Peyer's patch (tissue), 4 donors: ENCODE data around the gene HSPG2. TPM values are rescaled to one million over a fixed set of nuclear protein-coding genes. Genes with fewer than 3 reads are reported as not detected.

ENCODE experiments used
- DNase-seq, 3 donors: peaks; one replicate each; pipeline ENCODE4 v3.0.0-alpha.2; 2017 to 2019
- H3K27ac ChIP-seq, 4 donors: fragments of 200-600 bp; sonication (generic); one replicate each; pipeline ENCODE4 v1.5.1; 2016 to 2019
- H3K27me3 ChIP-seq, 2 donors: fragments of 200-600 bp; sonication (generic); one replicate each; pipeline ENCODE4 v1.5.1; 2019
- H3K36me3 ChIP-seq, 3 donors: fragments of 200-600 bp; sonication (generic); one replicate each; pipeline ENCODE4 v1.5.1; 2016 to 2019
- H3K4me1 ChIP-seq, 4 donors: fragments of 200-600 bp; sonication (generic); one replicate each; pipeline ENCODE4 v1.5.1; 2016 to 2019
- H3K4me3 ChIP-seq, 4 donors: fragments of 200-600 bp; sonication (generic); 1 replicate in 3 of 4; 2 replicates in 1 of 4; pipeline ENCODE4 v1.5.1; 2016 to 2019; ENCODE audit warnings: mild to moderate bottlenecking in 1 of 4
- H3K9me3 ChIP-seq, 4 donors: fragments of 200-600 bp; sonication (generic); one replicate each; pipeline ENCODE4 v1.5.1; 2016 to 2019; ENCODE audit warnings: mild to moderate bottlenecking in 1 of 4
- POLR2A ChIP-seq, 2 donors: fragments of 450-650 bp; IDR thresholded peaks; one replicate each; pipeline ENCODE4 v1.5.1; 2017; ENCODE audit warnings: antibody characterized with exemption in 2 of 2, mild to moderate bottlenecking in 2 of 2, moderate library complexity in 2 of 2
- total RNA-seq, 4 donors: library from RNA; depleted of rRNA; stranded (reverse); fragments of >200 nt; gene quantifications; one replicate each; pipeline ENCODE4 v1.1.0, GENCODE V29; 2016
- TF ChIP-seq, protein P1 (sequence below), 6 experiments: fragments of 450-650 bp in 4 of 6; fragments of 200-600 bp in 2 of 6; sonication (generic) in 1 of 6; IDR thresholded peaks; one replicate each; pipeline ENCODE4 v1.5.1; 2017 to 2019; ENCODE audit warnings: antibody characterized with exemption in 6 of 6, mild to moderate bottlenecking in 3 of 6, moderate library complexity in 1 of 6

HSPG2 gene
- total RNA-seq, 4 donors from 2014 or later = 68.7 to 199 (median 122) TPM

DNA sequence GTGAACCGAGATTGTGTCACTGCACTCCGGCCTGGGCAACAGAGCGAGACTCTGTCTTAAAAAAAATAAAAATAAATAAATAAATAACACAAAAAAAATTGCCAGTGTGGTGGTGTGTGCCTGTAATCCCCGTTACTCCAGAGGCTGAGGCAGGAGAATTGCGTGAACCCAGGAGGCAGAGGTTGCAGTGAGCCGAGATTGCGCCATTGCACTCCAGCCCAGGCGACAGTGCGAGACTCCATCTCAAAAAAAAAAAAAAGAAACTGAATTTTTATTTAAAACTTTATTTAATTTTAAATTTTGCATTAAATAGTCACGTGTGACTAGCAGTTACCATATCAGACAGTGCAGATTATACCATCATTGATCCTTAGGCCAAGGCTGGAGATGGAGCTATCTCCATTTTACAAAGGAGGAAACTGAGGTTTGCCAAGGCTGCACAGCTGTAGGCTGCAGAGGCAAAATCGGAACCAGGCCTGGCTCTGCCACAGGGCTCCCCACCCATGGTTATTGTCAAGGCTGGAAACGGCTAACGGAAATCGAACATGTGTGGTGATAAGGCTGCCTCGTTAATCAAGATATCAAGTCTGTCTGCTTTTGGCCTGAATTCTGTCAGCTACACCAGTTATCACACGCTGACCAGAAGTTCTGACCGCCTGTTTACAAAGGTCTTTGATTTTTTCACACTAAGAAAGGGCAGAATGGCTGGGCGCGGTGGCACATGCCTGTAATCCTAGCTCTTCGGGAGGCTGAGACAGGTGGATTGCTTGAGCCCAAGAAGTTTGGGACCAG, 20.5 kb downstream of the HSPG2 start:
- Histone ChIP-seq H3K27ac (peak overlapping the region in 1 of 4 donors; percentile 88), H3K4me1 (peaks cover 0 to 70% (median 3%) of the 10 kb centered on the region in 4 donors), H3K36me3 (no peaks in the 10 kb centered on the region), H3K27me3 (no peaks in the 10 kb centered on the region), H3K4me3 (no peak overlapping the region), H3K9me3 (no peaks in the 10 kb centered on the region)
- no peak for DNase-seq
- TF ChIP-seq, protein P1, sequence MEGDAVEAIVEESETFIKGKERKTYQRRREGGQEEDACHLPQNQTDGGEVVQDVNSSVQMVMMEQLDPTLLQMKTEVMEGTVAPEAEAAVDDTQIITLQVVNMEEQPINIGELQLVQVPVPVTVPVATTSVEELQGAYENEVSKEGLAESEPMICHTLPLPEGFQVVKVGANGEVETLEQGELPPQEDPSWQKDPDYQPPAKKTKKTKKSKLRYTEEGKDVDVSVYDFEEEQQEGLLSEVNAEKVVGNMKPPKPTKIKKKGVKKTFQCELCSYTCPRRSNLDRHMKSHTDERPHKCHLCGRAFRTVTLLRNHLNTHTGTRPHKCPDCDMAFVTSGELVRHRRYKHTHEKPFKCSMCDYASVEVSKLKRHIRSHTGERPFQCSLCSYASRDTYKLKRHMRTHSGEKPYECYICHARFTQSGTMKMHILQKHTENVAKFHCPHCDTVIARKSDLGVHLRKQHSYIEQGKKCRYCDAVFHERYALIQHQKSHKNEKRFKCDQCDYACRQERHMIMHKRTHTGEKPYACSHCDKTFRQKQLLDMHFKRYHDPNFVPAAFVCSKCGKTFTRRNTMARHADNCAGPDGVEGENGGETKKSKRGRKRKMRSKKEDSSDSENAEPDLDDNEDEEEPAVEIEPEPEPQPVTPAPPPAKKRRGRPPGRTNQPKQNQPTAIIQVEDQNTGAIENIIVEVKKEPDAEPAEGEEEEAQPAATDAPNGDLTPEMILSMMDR (IDR thresholded peaks at IDR 0.05) = no peak
- TF ChIP-seq POLR2A (IDR thresholded peaks at IDR 0.05) = no peak

DNA sequence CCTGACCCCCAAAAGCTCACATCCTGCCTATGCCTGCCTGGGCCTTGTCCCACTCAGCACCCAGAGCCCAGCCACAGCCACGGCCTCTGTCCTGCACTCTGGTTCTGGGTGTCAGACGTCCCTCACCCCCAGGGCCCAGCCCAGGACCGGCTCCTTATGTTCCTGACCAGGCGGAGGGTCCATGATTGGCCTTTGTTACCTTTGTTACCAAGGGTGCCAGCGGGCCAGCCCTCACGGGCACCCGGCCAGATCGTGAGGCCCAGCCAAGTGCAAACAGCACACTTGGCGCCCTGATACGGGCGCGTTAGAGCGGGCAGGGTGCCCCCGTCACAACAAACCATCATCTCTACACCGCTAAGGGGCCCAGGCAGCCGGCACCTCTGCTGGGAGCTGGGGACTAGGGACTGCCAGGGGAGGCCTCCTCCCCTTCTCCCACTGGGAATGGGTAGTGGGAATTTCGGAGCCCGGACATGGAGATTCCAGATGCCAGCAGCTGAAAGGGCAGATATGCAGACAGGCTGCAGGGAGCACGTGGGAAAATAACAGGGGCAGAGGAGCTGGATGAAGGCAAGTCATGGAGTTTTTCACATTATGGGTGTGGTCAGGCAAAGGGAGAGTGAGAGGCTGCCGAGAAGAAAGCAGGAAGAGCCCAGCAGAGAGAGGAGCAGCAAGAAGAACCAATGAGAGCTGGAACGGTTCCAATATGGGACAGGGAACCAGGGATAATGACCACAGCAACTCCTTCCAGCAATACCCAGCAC, 22.1 kb downstream of the HSPG2 start:
- Histone ChIP-seq H3K36me3 (no peaks in the 10 kb centered on the region), H3K4me1 (peaks cover 0 to 70% (median 9%) of the 10 kb centered on the region in 4 donors), H3K4me3 (no peak overlapping the region), H3K9me3 (no peaks in the 10 kb centered on the region), H3K27ac (peak overlapping the region; percentile 17 to 88 (median 36)), H3K27me3 (no peaks in the 10 kb centered on the region)
- no peak for TF ChIP-seq POLR2A (IDR thresholded peaks at IDR 0.05)
- TF ChIP-seq, protein P1 (IDR thresholded peaks at IDR 0.05) = no peak
- peak in 1 of 3 donors; percentile 76 for DNase-seq

DNA sequence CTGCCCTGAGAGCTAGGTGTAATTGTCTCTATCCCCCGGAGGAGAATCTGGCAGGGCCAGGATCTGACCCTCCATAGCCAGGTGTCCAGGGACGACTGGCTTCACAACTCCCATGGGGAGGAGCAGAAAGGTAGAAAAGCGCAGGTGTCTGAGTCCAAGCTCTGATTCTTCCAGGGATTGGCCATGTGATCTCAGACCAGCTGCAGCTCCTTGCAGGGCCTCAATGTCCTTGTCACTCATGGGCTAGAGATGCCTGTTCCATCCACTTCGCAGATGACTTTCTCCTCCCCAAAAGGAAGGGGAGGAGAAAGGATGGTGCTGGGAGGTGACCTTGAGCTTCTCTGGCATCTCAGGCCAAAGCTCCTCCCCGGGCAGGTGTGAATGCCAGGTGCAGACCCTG, 22.7 kb downstream of the HSPG2 start:
- DNase-seq = no peak
- peaks cover 0 to 70% (median 11%) of the 10 kb centered on the region in 4 donors for H3K4me1 ChIP-seq
- H3K27ac ChIP-seq = peak overlapping the region; percentile 7 to 88 (median 36)
- H3K27me3 ChIP-seq = no peaks in the 10 kb centered on the region
- no peaks in the 10 kb centered on the region for H3K9me3 ChIP-seq
- no peaks in the 10 kb centered on the region for H3K36me3 ChIP-seq
- no peak overlapping the region for H3K4me3 ChIP-seq
- TF ChIP-seq POLR2A (IDR thresholded peaks at IDR 0.05) = no peak
- TF ChIP-seq, protein P1 (IDR thresholded peaks at IDR 0.05) = no peak

DNA sequence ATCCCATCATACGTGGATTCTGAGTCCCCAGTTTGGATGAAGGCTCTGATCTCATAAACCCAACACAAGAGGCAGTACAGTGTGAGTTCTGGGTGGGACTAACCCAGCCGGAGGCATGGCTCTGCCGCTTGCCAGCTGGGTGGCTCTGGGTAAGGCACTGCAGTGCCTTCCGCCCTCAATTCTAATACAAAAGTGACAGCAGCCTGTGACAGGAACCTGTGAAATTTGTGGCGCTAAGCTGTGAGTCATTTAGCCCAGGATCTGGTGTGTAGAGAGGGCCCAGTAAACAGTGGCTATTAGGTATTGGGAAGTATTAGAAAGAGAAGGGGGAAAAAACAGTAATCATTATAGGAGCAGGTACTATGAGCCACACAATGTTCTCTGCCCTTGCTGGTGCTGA, 23.3 kb downstream of the HSPG2 start:
- no peaks in the 10 kb centered on the region for H3K36me3 ChIP-seq
- H3K9me3 ChIP-seq = no peaks in the 10 kb centered on the region
- TF ChIP-seq, protein P1 (IDR thresholded peaks at IDR 0.05) = no peak
- TF ChIP-seq POLR2A (IDR thresholded peaks at IDR 0.05) = no peak
- H3K27ac ChIP-seq = peak overlapping the region; percentile 7 to 88 (median 56)
- H3K4me1 ChIP-seq = peaks cover 0 to 70% (median 11%) of the 10 kb centered on the region in 4 donors
- no peaks in the 10 kb centered on the region for H3K27me3 ChIP-seq
- no peak for DNase-seq
- H3K4me3 ChIP-seq = no peak overlapping the region

DNA sequence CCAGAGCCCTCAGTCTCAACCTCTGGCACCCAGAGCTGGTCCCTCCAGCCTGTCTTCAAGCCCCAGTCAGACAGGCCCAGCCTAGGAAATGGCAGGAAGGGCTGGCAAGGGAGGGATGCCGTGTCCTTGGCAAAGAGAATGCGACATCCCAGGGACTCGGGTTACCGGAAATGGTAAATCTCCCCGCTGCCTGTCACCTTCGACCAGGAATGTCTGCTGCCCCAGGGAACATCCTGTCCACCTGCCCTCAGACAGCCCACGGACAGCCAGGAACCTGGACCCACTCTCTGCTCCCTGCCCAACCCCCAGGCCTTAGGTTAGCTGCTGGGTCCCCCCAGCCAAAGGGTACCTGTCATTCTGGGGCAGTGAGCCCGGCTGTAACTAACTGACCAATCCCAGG, 23.9 kb downstream of the HSPG2 start:
- H3K27me3 ChIP-seq = no peaks in the 10 kb centered on the region

More for the DNA sequence above, 23.9 kb downstream of the HSPG2 start:
- no peak overlapping the region for H3K4me3 ChIP-seq
- H3K36me3 ChIP-seq = no peaks in the 10 kb centered on the region
- peak overlapping the region; percentile 31 to 88 (median 56) for H3K27ac ChIP-seq
- H3K9me3 ChIP-seq = no peaks in the 10 kb centered on the region
- DNase-seq = no peak
- TF ChIP-seq, protein P1 (IDR thresholded peaks at IDR 0.05) = no peak
- no peak for TF ChIP-seq POLR2A (IDR thresholded peaks at IDR 0.05)
- H3K4me1 ChIP-seq = peaks cover 0 to 67% (median 11%) of the 10 kb centered on the region in 4 donors
